Activated CD4-positive, alpha-beta T cell treated with anti-CD3 and anti-CD28 coated beads, Interleukin-2, Interleukin-4, amounts not matched to agents 100 ng/mL and 50 ng/mL, durations not matched to agents 16 hours and 8 hours (primary cell): ENCODE measurements around the gene GALNT10.

Experiments used
- DNase-seq: peaks from one replicate; pipeline ENCODE4 v3.0.0-alpha.2; 2020; ENCODE audit warnings: low spot score

GALNT10 gene

DNA sequence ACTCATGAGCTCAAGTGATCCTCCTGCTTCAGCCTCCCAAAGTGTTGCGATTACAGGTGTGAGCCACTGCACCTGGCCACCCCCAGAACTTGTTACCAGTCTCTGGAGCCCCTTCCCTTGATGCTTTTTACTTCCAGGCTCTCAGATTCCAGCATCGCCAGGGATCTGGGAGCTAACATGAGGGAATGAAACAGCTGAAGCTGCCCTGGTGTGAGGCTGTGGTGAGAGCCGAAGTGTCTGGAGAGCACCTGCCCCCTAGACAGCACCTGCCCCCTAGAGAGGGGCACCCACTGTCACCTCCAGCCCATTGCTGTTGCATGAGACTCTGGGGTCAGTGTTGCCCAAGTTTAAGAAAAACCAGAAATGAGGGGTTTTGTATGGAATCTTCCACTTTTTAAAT is 131.0 kb downstream of the GALNT10 start:
- no peak for DNase-seq

DNA sequence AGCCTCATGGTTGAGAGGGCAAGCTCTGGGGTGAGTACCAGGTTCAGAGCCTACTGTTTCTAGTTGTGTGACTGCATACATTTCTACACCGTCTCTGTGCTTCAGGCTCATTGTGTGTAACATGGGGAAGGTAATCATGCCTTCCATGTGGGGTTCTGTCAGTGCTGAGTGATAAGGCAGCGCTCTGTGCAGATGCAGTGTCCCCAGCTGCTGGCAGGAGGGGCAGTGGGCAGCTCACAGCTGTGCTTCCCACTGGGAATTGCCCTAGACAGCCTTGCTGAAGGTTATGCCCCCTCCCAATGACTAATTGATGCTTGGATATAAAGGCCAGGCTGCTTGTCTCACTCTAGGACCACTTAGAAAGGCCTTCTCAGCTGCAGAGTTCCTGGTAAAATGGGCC is 133.5 kb downstream of the GALNT10 start:
- DNase-seq = no peak

DNA sequence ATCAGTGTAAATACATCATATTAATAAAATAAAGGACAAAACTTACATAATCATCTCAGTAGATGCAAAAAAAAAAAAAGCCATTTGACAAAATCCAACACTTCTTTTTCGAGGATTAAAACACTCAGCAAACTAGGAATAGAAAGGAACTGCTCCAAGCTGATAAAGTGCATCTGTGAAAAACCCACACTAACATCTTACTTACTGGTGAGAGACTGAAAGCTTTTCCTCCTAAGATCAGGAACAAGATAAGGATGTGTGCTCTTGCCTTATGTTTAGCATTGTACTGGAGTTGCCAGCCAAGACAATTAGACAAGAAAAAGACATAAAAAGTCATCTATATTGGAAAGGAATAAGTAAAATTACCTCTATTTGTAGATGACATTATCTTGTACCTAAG is 135.0 kb downstream of the GALNT10 start:
- no peak for DNase-seq

DNA sequence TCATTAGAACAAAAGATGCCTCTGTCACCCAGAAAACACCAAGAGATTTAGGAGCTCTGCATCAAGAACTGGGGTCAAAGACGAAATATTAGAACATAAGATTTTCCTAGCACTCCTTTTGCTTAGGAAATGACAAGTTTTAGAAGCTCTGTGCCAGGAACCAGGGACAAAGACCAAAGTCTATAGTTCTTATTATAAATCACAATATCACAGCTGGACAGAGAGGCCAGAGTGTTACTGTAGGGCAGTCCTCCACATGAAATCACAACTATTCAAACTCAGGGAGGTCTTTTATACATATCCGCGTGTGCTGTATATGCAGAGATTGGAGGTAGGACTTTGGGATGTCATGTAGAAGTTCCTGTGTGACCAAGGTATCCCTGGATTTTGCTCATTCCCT is 138.5 kb downstream of the GALNT10 start:
- DNase-seq = no peak

DNA sequence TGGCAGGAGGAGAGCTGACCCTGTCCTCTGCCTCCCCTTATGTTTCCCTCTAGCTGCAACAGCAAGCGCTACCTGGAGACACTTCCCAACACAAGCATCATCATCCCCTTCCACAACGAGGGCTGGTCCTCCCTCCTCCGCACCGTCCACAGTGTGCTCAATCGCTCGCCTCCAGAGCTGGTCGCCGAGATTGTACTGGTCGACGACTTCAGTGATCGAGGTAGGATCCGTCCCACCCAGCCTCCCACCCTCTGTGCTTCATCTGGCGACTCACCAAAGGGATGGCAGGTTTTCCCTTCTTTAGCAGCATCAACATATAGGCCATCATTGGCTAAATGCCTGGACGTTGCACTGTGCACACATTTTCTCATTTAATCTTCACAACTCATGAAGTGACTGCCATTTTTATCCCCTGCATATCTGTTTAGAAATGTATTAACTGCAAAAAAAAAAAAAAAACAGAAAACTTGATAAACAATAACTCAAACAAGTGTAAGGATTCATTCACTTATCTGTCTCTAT is 139.0 kb downstream of the GALNT10 start:
- DNase-seq = no peak

DNA sequence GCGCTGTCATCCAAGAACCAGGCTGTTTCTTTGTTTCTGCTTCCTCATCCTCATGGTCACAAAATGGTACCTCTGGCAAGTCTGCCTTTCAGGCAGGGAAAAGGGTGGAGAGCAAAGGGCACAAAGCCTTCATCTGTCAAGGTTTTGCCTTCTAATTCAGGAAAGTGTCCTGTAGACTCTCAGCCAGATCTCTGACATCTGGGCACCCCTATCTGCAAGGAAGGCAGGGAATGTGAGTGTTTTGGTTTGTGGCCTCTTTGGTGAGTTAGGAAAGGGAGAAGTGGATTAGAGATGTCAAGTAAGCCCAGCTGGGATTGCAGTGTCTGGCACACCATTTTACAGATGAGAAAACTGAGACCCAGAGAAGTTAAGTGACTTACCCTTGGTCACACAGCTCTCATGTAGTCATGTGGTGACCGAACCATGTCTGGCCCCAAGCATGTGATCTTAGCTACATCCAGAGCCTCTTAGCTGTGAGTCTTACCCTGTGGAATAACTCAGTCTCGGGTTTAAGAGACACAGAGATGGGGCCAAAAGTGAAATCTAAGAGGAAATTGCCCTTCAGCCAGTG is 139.6 kb downstream of the GALNT10 start:
- no peak for DNase-seq

DNA sequence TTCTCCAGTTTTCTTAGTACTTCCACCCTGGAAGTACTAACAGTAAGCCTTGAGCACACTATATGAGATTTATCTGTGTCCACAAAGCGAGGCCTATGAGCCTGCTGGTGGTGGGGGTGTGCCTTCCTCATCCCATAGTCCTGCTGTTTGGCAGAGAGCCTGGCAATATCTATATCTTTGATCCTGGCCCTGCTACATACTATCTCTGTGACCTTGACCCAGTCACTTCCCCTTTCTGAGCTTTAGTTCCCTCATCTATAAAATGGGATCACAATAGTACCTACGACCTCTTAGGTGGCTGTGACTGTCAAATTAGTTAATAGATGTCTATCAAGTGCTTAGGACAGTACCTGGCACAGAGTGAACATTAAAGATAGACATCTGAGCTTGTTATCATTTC is 140.7 kb downstream of the GALNT10 start:
- DNase-seq = no peak

DNA sequence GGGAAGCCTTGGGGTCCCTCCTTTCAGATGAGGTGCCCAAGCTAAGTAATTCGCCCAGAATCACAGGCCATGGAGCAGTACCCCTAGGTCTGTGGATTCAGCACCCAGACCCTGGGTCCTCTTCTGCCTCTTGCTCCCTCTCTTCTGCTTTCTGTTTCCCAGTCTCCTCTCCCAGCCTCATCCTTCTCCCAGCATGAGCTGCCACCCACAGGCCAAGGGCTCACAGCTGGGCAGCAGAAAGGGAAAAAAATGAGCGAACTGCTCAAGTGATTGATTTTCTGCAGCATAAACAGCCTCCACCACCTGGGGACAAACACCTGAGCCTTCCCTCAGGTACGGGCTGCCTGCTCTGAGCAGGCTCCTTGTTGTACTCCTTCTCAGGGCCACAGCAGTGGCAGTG is 141.4 kb downstream of the GALNT10 start:
- DNase-seq = no peak

DNA sequence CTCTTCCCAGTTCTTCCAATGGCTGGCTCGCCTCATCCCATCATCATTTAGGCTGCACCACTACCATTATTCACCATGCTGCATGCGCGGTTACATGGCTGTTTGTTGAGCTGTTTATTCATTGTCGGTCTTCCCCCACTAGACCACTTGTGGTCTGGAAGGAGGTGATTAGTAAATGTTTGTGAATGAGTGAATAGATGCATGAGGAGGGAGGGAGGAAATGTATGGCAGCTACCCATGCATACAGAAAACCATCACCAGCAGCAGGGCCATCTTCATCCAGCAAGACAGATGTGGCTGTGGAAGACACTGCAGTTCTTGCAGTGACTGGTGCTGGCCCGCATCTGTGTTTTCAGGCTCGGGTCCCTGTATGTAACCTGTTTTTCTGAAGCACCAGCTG is 141.9 kb downstream of the GALNT10 start:
- no peak for DNase-seq

DNA sequence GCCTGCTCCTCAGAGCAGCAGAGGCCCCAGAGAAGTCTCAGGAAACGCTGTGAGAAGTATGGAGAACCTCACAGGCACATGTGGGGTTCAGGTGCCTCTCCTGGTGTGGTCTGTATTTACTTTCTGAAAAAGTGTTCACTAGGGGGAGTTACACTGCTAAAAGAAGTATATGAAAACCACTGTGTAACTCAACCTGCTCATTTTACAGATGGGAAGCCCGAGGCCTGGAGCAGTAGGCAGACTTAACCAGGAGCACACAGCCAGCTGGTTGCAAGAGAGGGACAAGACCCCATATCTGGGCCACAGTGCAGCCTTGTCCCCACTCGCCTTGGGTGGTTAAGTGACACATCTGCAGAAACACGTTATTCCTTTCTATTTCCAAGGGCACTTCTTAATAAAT is 142.5 kb downstream of the GALNT10 start:
- DNase-seq = no peak

DNA sequence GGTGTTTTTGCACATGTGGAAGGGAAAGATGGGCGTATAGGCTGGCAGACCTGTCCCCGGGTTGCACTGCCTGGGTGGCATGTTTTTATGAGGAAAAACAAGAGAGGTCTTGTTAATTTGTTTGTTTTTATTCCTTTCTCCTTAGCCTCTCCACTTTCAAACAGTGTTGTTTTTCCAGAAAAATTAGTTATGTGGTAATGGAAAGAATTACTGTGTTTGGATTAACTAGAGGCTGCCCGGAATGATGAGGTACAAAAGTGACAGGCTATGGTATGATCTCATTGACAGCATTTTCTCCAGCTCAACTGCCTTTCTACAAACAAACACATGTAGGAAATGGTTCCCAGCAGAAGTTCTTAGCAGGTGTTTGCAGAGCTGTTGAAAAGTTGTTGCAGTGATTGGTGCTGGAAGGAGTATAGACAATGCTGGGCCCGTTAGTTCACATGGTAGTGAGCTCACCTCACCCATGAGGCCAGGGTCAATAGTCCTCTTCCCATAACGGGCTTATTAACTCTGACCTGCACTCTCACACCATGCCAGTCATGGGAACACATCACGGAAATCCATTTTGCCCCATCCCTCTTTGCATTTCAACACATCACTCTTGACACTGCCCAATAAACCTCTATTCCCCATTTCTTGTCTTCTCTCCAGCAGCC is 144.0 kb downstream of the GALNT10 start:
- DNase-seq = no peak

DNA sequence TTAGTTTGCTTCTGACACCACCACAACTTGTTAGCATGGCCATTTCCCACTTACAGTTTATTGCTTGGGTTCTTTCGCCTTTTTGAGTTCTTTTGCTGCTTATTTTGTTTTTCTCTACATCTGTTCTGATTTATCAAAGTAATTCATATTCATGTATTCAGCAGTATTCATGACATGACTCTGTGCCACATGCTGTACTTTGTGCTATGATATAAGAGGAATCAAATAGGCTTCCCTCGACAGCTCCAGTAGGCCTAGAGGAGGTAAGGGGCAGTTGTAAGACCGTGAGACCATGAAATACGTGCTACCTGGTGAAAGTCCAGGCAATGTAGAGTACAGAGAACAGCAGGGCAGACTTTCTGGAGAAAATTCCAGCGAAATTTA is 144.5 kb downstream of the GALNT10 start:
- DNase-seq = no peak

DNA sequence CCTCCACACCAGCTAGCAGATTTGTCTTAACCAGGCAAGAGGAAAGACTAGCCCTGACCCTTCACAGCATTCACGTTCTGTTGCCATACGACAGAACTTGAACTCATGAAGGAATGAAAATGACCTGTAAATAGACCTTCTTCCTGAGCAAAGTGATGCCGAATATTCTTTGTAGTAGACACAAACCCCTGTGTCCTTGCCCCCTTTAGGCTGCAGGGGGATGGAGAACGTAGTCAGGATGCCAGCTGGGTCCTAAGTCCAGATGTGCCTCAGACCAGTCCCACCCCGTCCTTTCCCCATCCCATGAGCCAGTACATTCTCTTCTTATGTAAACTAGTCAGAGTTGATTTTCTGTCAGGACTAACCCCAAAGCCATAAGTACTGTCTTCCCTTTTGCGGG is 151.1 kb downstream of the GALNT10 start:
- no peak for DNase-seq

DNA sequence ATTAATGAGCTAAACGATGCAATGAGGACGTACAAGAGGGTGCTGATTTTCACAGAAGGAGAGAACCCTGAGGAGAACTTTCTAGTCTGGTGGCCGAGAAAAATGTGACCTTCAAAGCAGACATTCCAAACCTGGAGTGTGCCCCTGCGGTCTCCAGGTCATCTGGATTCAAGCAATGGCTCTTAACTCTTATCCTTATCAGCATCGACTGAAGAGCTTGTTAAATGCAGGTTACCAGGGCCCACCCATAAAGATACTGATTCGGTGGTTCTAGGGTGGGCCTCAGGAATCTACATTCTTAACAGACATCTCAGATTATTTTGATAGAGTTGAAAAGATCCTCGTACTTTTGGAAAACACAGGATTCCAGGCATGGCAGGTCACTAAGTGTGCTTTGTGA is 151.7 kb downstream of the GALNT10 start:
- DNase-seq = no peak

DNA sequence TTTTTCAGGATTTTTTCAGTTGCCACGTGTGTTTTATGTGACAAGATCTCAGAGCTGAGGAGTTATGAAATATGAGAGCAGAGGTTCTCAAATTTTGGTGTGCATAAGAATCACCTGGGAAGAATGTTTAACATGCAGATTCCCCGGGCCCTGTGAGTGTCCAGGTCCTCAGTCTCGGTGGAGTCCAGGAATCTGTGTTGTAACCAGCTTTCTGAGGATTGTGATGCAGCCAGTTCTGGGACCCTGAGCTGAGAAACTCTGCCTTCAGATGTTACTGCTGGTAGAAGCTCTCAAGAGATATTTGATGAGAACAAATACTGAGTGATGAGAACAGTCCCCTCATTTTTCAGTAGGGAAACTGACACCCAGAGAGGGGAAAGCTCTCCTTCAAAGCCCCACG is 152.4 kb downstream of the GALNT10 start:
- DNase-seq = no peak

DNA sequence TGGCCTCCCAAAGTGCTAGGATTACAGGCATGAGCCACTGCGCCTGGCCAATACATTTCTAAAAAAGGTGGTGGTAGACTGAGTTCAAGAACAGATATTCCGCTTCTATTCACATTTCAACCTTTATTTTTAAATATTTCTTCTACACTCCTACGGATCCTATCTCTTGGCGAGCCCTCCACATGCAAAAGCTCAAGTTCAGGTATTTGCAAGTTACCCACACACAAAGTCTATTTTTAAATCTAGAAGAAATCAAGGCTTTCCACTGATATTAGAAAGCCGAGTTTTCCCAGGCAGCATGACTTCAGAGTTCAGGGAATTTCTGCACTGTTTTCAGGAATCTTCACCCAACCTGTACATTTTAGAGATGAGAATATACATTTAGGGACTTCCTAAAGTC is 153.9 kb downstream of the GALNT10 start:
- DNase-seq = no peak

DNA sequence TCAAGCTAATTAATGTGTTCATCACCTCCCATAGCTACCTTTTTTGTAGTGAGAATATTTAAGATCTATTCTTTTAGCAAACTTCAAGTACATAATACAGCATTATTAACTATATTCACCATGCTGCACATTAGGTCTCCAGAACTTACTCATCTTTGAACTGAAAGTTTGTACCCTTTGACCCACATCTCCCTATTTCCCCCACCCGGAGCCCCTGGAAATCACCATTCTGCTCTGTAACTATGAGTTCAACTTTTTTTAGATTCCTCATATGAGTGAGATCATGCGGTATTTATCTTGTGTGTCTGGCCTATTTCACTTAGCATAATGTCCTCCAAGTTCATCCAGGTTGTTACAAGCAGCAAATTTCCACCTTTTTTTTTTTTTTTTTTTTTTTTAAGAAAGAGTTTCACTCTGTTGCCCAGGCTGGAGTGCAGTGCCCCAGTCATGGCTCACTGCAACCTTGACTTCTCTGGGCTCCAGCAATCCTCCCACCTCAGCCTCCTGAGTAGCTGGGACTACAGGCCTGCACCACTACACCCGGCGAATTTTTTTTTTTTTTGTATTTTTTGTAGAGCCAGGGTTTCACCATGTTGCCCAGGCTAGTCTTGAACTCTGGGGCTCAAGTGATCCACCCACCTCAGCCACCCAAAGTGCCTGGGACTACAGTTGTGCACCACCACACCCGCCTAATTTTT is 154.9 kb downstream of the GALNT10 start:
- no peak for DNase-seq

DNA sequence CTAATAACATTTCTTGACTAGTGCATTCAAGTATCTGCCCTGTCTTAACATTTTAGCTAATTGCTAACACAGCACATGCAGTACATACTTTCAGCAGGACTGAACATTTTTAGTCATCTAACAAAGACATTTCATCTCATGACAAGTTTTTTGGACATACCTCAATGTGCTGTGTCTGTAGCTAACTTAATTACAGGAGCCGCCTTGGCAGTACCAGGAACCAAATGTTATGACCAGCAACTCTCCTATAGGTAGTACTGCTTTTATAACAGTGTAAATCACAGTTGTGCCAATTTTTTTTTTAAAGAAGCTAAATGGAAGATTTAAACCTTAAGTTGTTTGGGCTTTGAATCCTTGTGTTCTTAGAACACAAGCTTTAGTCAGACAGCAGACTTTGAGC is 155.9 kb downstream of the GALNT10 start:
- no peak for DNase-seq

DNA sequence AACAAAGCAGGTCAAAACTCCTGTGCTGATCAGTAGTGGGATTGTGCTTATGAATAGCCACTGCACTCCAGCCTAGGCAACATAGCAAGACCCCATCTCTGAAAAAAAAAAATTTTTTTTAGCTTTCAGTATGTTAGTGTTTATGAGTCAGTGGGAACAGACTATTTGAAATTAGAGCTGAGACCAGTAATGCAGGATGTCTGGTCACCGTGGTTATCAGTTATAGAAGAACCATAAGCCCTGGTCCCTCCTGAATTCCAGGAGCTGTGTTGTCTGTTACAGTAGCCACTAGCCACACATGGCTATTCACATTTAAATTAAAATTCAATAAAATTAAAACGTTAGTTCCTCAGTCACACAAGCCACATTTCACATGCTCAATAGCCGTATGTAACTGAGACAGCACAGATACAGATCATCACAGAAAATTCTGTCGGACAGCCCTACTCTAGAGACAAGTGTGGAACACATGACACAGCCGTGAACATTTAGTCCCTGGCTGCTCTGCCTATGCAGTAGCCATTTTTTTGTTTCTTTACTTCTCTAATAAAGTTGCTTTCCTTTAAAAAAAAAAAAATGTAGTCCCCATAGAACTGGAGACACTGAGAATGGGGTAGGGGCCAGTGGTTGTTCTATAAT is 159.2 kb downstream of the GALNT10 start:
- no peak for DNase-seq

DNA sequence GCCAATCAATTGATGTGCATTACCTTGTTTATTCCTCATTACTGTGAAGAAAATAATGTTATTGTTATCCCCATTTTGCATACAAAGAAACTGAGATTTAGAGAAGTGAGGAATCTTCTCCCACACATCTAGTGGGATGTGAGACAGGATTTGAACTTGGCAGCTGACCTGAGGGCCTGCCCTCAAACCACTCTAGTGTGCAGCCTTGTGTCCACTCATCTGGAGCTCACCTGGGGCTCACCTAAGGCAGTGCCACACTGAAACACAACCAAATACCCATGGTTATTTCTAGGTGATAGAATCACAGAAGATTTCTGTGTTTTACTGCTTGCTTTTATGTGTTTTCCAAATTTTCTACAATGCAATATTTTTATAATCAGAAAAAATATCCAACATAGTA is 160.6 kb downstream of the GALNT10 start:
- no peak for DNase-seq

DNA sequence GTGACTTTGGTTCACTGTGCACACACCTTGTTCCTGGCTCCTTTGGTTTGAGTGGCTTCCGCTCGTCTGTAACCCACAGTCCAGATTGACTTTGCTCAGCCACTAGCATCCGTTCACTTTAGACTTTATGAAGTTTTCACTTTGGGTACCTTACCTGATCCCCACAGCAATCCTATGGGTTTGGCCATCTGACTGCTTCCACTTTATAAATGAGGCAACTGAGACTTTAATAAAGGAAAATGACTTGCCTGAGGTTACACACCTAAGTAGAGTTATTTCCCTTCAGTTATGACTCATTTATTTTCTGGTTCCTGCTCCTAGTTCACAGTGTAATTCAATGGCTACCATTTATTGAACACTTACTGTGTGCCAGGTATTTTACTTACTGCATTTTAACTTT is 161.0 kb downstream of the GALNT10 start:
- no peak for DNase-seq

DNA sequence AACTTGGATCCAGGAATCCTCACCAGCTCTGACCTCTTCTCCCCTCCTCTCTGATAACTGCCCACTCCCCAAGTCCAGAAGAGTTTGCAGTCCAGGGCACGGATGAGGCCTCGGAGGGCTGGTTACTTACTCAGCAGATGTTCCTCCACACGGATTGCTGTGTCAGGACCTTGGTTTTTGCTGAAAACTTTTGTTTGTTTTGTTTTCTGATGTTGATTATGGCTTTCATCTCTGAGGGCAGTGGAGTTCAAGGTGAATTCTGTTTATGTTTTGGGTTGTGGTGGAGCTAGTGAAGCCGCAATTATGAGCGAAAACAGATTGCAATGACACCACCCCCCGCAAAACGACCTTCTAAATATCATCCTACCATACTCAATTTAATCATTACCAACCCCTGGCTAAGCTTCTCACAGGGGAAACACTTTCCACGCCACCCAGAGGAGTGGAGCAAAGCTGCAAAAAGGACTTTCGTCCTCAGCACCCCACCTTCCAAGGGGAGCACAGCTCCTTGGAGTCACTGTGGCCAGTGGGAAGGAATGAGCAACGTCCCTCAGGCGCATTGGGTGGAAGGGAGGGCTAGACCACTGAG is 162.5 kb downstream of the GALNT10 start:
- no peak for DNase-seq

DNA sequence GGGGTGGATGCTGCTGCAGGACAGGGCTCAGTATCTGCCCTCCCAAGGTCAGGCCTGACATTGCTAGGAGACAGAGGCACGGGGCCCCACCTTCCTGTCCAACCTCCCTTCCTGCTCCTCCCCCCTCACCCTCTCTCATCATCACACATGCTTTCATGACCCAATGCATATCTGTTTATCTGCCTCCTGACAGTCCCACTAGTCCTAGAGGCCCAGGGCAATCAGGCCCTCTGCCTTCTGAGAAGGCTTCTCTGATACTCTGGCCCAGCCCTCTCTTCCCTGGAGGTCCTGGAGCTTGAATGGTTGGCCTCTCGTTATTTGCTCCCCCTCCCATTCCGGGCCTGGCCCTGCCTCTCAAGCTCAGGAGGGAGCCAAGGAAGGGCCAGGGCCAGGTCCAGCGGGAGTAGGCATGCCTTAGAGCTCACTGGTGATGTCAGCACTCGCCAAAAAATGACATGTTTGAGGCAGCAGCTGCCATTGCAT is 164.6 kb downstream of the GALNT10 start:
- no peak for DNase-seq
